WTC11 (cell line): ENCODE measurements around the gene KDM2A. TPM values are rescaled to one million over a fixed set of nuclear protein-coding genes. Genes with fewer than 3 reads are reported as not detected.

Experiments used
- ATAC-seq: fragments of 200-7000 bp; cut with Tn5 transposase; 2 replicates; pipeline ENCODE4 v1.10.0; 2021; ENCODE audit warnings: mild to moderate bottlenecking, moderate library complexity
- CTCF ChIA-PET: fragments of 300-600 bp; sonication (Branson Sonifier 250); formaldehyde crosslinking; loops from one replicate; lab custom pipeline; 2021; ENCODE audit warnings: antibody characterized with exemption; lab: Charles Lee
- POLR2A ChIA-PET: fragments of 350-600 bp; sonication (Branson Sonifier 250); formaldehyde crosslinking; loops from one replicate; lab custom pipeline; 2021; ENCODE audit warnings: antibody characterized with exemption; lab: Charles Lee
- DNase-seq: peaks from one replicate; pipeline ENCODE4 v3.0.0; 2021; ENCODE audit warnings: low spot score
- H3K27ac Mint-ChIP-seq: 2 replicates; pipeline ENCODE4 v1.8.0; 2021; ENCODE audit warnings: mixed read lengths
- H3K27me3 Mint-ChIP-seq: 2 replicates; pipeline ENCODE4 v1.8.0; 2021; ENCODE audit warnings: low read depth, mild to moderate bottlenecking, moderate library complexity, mixed read lengths
- H3K36me3 Mint-ChIP-seq: 2 replicates; pipeline ENCODE4 v1.8.0; 2021; ENCODE audit warnings: mixed read lengths
- H3K4me1 Mint-ChIP-seq: 2 replicates; pipeline ENCODE4 v1.8.0; 2022; ENCODE audit warnings: mixed read lengths
- H3K4me3 Mint-ChIP-seq: 2 replicates; pipeline ENCODE4 v1.8.0; 2021; ENCODE audit warnings: mild to moderate bottlenecking, moderate library complexity, mixed read lengths
- H3K9me3 Mint-ChIP-seq: 2 replicates; pipeline ENCODE4 v1.8.0; 2021; ENCODE audit warnings: mixed read lengths
- ARID4B ChIP-seq: sonication (generic); formaldehyde crosslinking; IDR thresholded peaks from 2 replicates; pipeline ENCODE4 v1.8.0; 2023; ENCODE audit warnings: missing genetic modification reagents, mild to moderate bottlenecking, borderline replicate concordance
- ATF1 ChIP-seq: sonication (generic); formaldehyde crosslinking; IDR thresholded peaks from 2 replicates; pipeline ENCODE4 v1.8.1; 2023; ENCODE audit warnings: mild to moderate bottlenecking, moderate library complexity, missing genetic modification reagents
- ATF3 ChIP-seq: sonication (generic); formaldehyde crosslinking; conservative IDR thresholded peaks from 2 replicates; pipeline ENCODE4 v1.8.1; 2022; ENCODE audit warnings: mild to moderate bottlenecking, missing genetic modification reagents
- CDX4 ChIP-seq: fragments of 250-450 bp; sonication (Bioruptor Pico); IDR thresholded peaks from 2 replicates; pipeline ENCODE4 v1.9.0; 2021; ENCODE audit warnings: moderate library complexity, mild to moderate bottlenecking, inconsistent platforms, borderline replicate concordance
- FOXK1 ChIP-seq: sonication (generic); formaldehyde crosslinking; IDR thresholded peaks from 2 replicates; pipeline ENCODE4 v1.8.0; 2022; ENCODE audit warnings: mild to moderate bottlenecking, moderate library complexity, missing genetic modification reagents
- FOXP4 ChIP-seq: sonication (generic); formaldehyde crosslinking; IDR thresholded peaks from 2 replicates; pipeline ENCODE4 v1.8.0; 2022; ENCODE audit warnings: mild to moderate bottlenecking, missing genetic modification reagents
- GABPB1 ChIP-seq: sonication (generic); formaldehyde crosslinking; IDR thresholded peaks from 2 replicates; pipeline ENCODE4 v1.8.1; 2023; ENCODE audit warnings: mild to moderate bottlenecking, missing genetic modification reagents
- HMGA2 ChIP-seq: fragments of 250-450 bp; sonication (Bioruptor Pico); IDR thresholded peaks from 2 replicates; pipeline ENCODE4 v1.4.0; 2021; ENCODE audit warnings: mild to moderate bottlenecking, moderate library complexity
- IRF1 ChIP-seq: sonication (generic); formaldehyde crosslinking; IDR thresholded peaks from 2 replicates; pipeline ENCODE4 v1.8.0; 2023; ENCODE audit warnings: missing genetic modification reagents
- MLX ChIP-seq: sonication (generic); formaldehyde crosslinking; IDR thresholded peaks from 2 replicates; pipeline ENCODE4 v1.8.1; 2023; ENCODE audit warnings: mild to moderate bottlenecking, missing genetic modification reagents, moderate library complexity
- PRRX2 ChIP-seq: fragments of 250-450 bp; sonication (Bioruptor Pico); IDR thresholded peaks from 2 replicates; pipeline ENCODE4 v1.8.0; 2021; ENCODE audit warnings: mild to moderate bottlenecking
- TEAD1 ChIP-seq: sonication (generic); formaldehyde crosslinking; IDR thresholded peaks from 2 replicates; pipeline ENCODE4 v1.8.0; 2022; ENCODE audit warnings: mild to moderate bottlenecking, missing genetic modification reagents
- TEAD4 ChIP-seq: sonication (generic); formaldehyde crosslinking; IDR thresholded peaks from 2 replicates; pipeline ENCODE4 v1.8.0; 2022; ENCODE audit warnings: mild to moderate bottlenecking, missing genetic modification reagents
- TP53 ChIP-seq: sonication (generic); formaldehyde crosslinking; IDR thresholded peaks from 2 replicates; pipeline ENCODE4 v1.8.1; 2023; ENCODE audit warnings: mild to moderate bottlenecking, missing genetic modification reagents
- ZBTB21 ChIP-seq: sonication (generic); formaldehyde crosslinking; IDR thresholded peaks from 2 replicates; pipeline ENCODE4 v1.8.1; 2023; ENCODE audit warnings: mild to moderate bottlenecking, missing genetic modification reagents, borderline replicate concordance
- ZNF121 ChIP-seq: sonication (generic); formaldehyde crosslinking; IDR thresholded peaks from 2 replicates; pipeline ENCODE4 v1.8.0; 2023; ENCODE audit warnings: missing genetic modification reagents
- ZNF281 ChIP-seq: sonication (generic); formaldehyde crosslinking; IDR thresholded peaks from 2 replicates; pipeline ENCODE4 v1.8.0; 2023; ENCODE audit warnings: mild to moderate bottlenecking, missing genetic modification reagents
- ZNF423 ChIP-seq: fragments of 250-450 bp; sonication (Bioruptor Pico); IDR thresholded peaks from 2 replicates; pipeline ENCODE4 v2.1.2; 2022; ENCODE audit warnings: mild to moderate bottlenecking, moderate library complexity
- ZNF532 ChIP-seq: fragments of 250-450 bp; sonication (Bioruptor Pico); IDR thresholded peaks from 2 replicates; pipeline ENCODE4 v1.9.0; 2021; ENCODE audit warnings: mild to moderate bottlenecking, borderline replicate concordance
- ZNF671 ChIP-seq: fragments of 250-450 bp; sonication (Bioruptor Pico); IDR thresholded peaks from 2 replicates; pipeline ENCODE4 v1.8.0; 2021; ENCODE audit warnings: mild to moderate bottlenecking
- total RNA-seq: library from RNA; stranded (reverse); gene quantifications from 3 replicates; pipeline ENCODE4 v1.2.3, GENCODE V29; 2021

Gene KDM2A
- total RNA-seq, 1 experiment from 2014 or later = 58.0 TPM

- Mint-ChIP-seq H3K9me3 (no peaks in the 10 kb centered on the region), H3K4me1 (no peaks in the 10 kb centered on the region), H3K27ac (no peak overlapping the region), H3K36me3 (peaks cover 36% of the 10 kb centered on the region), H3K27me3 (no peaks in the 10 kb centered on the region), H3K4me3 (no peak overlapping the region)
- no peak for TF ChIP-seq HMGA2 (CRISPR knock-in tag)
- TF ChIP-seq ZBTB21 = no peak
- TF ChIP-seq TP53 (CRISPR knock-in tag) = no peak
- TF ChIP-seq FOXP4 (CRISPR knock-in tag) = no peak
- TF ChIP-seq CDX4 (CRISPR knock-in tag) = no peak
- no peak for TF ChIP-seq TEAD4 (CRISPR knock-in tag)
- TF ChIP-seq FOXK1 (CRISPR knock-in tag) = no peak
- TF ChIP-seq MLX = no peak
- TF ChIP-seq ATF3 (CRISPR knock-in tag) = no peak
- TF ChIP-seq PRRX2 (CRISPR knock-in tag) = no peak
- no peak for TF ChIP-seq ZNF532
- TF ChIP-seq IRF1 (CRISPR knock-in tag) = no peak
- TF ChIP-seq ZNF423 = no peak
- no peak for TF ChIP-seq GABPB1 (CRISPR knock-in tag)
- no peak for TF ChIP-seq ZNF671
- TF ChIP-seq ZNF121 (CRISPR knock-in tag) = no peak
- no peak for TF ChIP-seq TEAD1 (CRISPR knock-in tag)
- TF ChIP-seq ZNF281 (CRISPR knock-in tag) = no peak
- TF ChIP-seq ARID4B (CRISPR knock-in tag) = no peak
- TF ChIP-seq ATF1 (CRISPR knock-in tag) = no peak
- ChIA-PET POLR2A (no interaction called here), CTCF (interaction anchor here (1.1 kb wide), 1 partner anchor 44 kb away, joined by 3 read pairs; no protein-coding TSS in a partner anchor)
- ATAC-seq (no peak), DNase-seq (no peak)
Measured at GRCh38 chr11:67179892-67180490, 60.9 kb downstream of the KDM2A start.
